Activated CD8-positive, alpha-beta memory T cell treated with anti-CD3 and anti-CD28 coated beads for 36 hours (primary cell): ENCODE data around the gene SLC5A9. TPM values are rescaled to one million over a fixed set of nuclear protein-coding genes. Genes with fewer than 3 reads are reported as not detected.
"Not testable (repeated sequence)": the region's sequence is repeated elsewhere in the genome, so short reads cannot be mapped to it uniquely, and the experiment has no call there.

Source experiments
- CTCF ChIA-PET: fragments of 350-600 bp; sonication (Branson Sonifier 250); formaldehyde crosslinking; loops from one replicate; lab custom pipeline; 2021; ENCODE audit warnings: antibody characterized with exemption; lab: Charles Lee
- POLR2A ChIA-PET: fragments of 350-600 bp; sonication (Branson Sonifier 250); formaldehyde crosslinking; loops from one replicate; lab custom pipeline; 2021; ENCODE audit warnings: antibody characterized with exemption; lab: Charles Lee
- total RNA-seq, 2 experiments: library from RNA; stranded (reverse); gene quantifications; one replicate each; pipeline ENCODE4 v1.2.3, GENCODE V29; 2021

The SLC5A9 gene
- total RNA-seq, 2 experiments from 2014 or later = not detected

DNA sequence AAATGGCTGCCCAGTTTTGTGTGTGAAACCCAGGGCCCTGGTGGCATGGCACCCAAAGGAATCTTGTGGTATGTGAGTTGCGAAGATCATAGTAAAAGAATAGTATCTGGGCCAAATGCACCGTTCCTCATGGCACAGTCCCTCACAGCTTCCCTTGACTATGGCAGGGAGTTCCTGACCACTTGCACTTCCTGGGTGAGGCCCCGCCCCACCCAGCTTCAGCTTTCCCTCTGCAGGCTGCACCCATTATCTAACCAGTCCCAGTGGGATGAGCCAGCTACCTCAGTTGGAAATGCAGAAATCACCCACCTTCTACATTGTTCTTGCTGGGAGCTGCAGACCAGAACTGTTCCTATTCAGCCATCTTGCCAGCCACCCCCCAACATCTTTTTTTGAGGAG, 63.0 kb downstream of the SLC5A9 start:
- CTCF ChIA-PET = interaction anchor here (1.2 kb wide), 1 partner anchor 9 kb away, joined by 3 read pairs; no protein-coding TSS in a partner anchor

DNA sequence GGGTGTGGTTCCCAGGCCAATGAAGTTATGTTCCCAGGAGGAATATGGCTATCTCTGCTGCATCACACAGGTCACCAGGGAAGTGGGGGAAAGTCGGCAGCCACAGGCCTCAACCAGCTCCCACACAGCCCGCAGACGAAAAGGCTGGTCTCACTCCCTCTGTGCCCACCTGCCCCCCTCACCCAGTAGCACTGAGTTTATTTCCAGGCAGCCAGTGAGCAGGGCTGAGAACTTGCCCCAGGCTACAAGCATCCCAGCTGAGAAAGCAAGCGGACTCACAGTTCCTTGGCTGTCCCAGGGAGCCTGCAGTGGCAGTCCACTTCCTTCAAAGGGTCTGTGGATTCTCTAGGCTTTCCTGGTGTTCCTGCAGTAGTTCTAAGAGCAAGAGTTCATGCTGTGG, 68.9 kb downstream of the SLC5A9 start:
- CTCF ChIA-PET = no interaction called here

More for the DNA sequence above, 63.0 kb downstream of the SLC5A9 start:
- POLR2A ChIA-PET = no interaction called here

DNA sequence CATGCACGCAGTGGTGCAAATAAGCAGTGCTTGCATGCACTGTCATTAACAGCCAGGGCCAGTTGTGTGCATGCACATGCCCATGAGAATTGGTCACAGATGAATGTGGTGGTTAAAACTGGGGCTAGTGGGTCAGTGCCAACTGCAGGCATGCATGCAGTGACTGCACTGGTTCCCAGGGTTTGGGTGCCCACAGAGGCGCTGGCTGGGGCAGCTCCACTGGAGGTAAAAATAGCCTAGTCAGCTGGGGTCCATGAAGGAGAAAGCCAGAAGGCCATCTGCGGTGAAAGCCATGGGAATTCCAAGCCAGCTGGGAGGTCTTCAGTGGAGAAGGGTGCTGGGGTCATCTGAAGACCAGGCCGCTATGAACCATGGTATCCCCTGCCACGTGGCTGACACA, 70.2 kb downstream of the SLC5A9 start:
- CTCF ChIA-PET = no interaction called here

More for the DNA sequence above, 68.9 kb downstream of the SLC5A9 start:
- POLR2A ChIA-PET = no interaction called here

GRCh38 chr1:48294094-48294493, 71.6 kb downstream of the SLC5A9 start:
- POLR2A ChIA-PET = not testable (repeated sequence)
- CTCF ChIA-PET = interaction anchor here (1.5 kb wide), 1 partner anchor 9 kb away, joined by 3 read pairs; no protein-coding TSS in a partner anchor

More for the DNA sequence above, 70.2 kb downstream of the SLC5A9 start:
- POLR2A ChIA-PET = no interaction called here

DNA sequence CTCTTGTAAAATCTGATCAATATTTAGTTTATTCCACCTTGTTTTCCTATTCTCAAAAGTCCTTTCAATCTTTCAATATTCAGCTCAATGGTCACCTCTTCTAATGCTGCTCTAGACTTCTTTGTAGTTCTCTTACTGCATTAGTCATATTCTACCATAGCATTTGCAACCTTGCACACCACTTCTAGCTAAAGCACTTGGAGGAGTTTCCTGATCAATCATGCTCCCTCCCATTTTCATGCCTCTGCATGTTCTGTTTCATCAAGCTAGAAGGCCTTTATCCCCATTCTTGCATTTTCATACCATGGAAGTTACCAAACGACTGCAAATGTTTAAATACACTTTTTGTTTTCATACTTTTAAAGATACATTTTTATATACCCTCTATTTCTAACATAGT, 72.1 kb downstream of the SLC5A9 start:
- CTCF ChIA-PET = interaction anchor here (1.5 kb wide), 1 partner anchor 10 kb away, joined by 3 read pairs; no protein-coding TSS in a partner anchor
- POLR2A ChIA-PET = no interaction called here

Other genes with a start within 250 kb of the SLC5A9 start
- gene TRABD2B, start 225.3 kb upstream of the SLC5A9 start, total RNA-seq = not detected
- 1 to 10 TPM; 1.3 to 1.6 TPM for gene SPATA6, start 249.5 kb downstream of the SLC5A9 start, total RNA-seq